Measurements from ENCODE around the gene MINK1. TPM values are rescaled to one million over a fixed set of nuclear protein-coding genes. Genes with fewer than 3 reads are reported as not detected.
"Not testable (repeated sequence)": the region's sequence is repeated elsewhere in the genome, so short reads cannot be mapped to it uniquely, and the experiment has no call there.

The MINK1 gene
- total RNA-seq, 1 experiment from 2014 or later, result 28.7 TPM

- Histone ChIP-seq H4K20me1 (ENCODE audit: insufficient read depth, low read depth, low read length) (no peaks in the 10 kb centered on the region), H3K9me2 (replicated peaks; ENCODE audit: insufficient read depth, low read length) (no peaks in the 10 kb centered on the region), H3K79me2 (ENCODE audit: low read length) (no peaks in the 10 kb centered on the region), H3K4me1 (ENCODE audit: low read length) (no peaks in the 10 kb centered on the region), H3K9me3 (ENCODE audit: low read length) (no peaks in the 10 kb centered on the region), H3K27me3 (ENCODE audit: low read length) (no peaks in the 10 kb centered on the region), H3K36me3 (ENCODE audit: insufficient read depth, low read length) (no peaks in the 10 kb centered on the region), H3K9ac (ENCODE audit: low read length) (no peak overlapping the region), H3K4me2 (ENCODE audit: low read depth, low read length, poor library complexity, severe bottlenecking) (no peak overlapping the region), H2AFZ (ENCODE audit: low read length) (no peak overlapping the region), H3K27ac (ENCODE audit: low read length) (no peak overlapping the region), H3K4me3 (ENCODE audit: low read length) (no peak overlapping the region)
- DNase-seq, result no peak
Measured at GRCh38 chr17:4822835-4823234, 10.3 kb upstream of the MINK1 start.

GRCh38 chr17:4823373-4824089 is 9.6 kb upstream of the MINK1 start:
- H3K9me3 ChIP-seq (ENCODE audit: low read length), result no peaks in the 10 kb centered on the region
- H3K27ac ChIP-seq (ENCODE audit: low read length), result no peak overlapping the region
- no peaks in the 10 kb centered on the region for H3K79me2 ChIP-seq (ENCODE audit: low read length)
- H2AFZ ChIP-seq (ENCODE audit: low read length), result no peak overlapping the region
- no peaks in the 10 kb centered on the region for H3K27me3 ChIP-seq (ENCODE audit: low read length)
- no peaks in the 10 kb centered on the region for H4K20me1 ChIP-seq (ENCODE audit: insufficient read depth, low read depth, low read length)
- no peak overlapping the region for H3K4me3 ChIP-seq (ENCODE audit: low read length)
- no peak overlapping the region for H3K4me2 ChIP-seq (ENCODE audit: low read depth, low read length, poor library complexity, severe bottlenecking)
- H3K9me2 ChIP-seq (replicated peaks; ENCODE audit: insufficient read depth, low read length), result no peaks in the 10 kb centered on the region
- H3K36me3 ChIP-seq (ENCODE audit: insufficient read depth, low read length), result no peaks in the 10 kb centered on the region
- no peaks in the 10 kb centered on the region for H3K4me1 ChIP-seq (ENCODE audit: low read length)
- H3K9ac ChIP-seq (ENCODE audit: low read length), result no peak overlapping the region
- no peak for DNase-seq

GRCh38 chr17:4827399-4827798 is 5.7 kb upstream of the MINK1 start:
- no peak for DNase-seq
- H3K79me2 ChIP-seq (ENCODE audit: low read length), result no peaks in the 10 kb centered on the region
- H3K9ac ChIP-seq (ENCODE audit: low read length), result no peak overlapping the region
- no peaks in the 10 kb centered on the region for H3K9me2 ChIP-seq (replicated peaks; ENCODE audit: insufficient read depth, low read length)
- H3K27me3 ChIP-seq (ENCODE audit: low read length), result no peaks in the 10 kb centered on the region
- H3K4me2 ChIP-seq (ENCODE audit: low read depth, low read length, poor library complexity, severe bottlenecking), result no peak overlapping the region
- no peaks in the 10 kb centered on the region for H4K20me1 ChIP-seq (ENCODE audit: insufficient read depth, low read depth, low read length)
- no peaks in the 10 kb centered on the region for H3K9me3 ChIP-seq (ENCODE audit: low read length)
- no peak overlapping the region for H3K4me3 ChIP-seq (ENCODE audit: low read length)
- H3K36me3 ChIP-seq (ENCODE audit: insufficient read depth, low read length), result no peaks in the 10 kb centered on the region
- H3K4me1 ChIP-seq (ENCODE audit: low read length), result no peaks in the 10 kb centered on the region
- no peak overlapping the region for H2AFZ ChIP-seq (ENCODE audit: low read length)
- no peak overlapping the region for H3K27ac ChIP-seq (ENCODE audit: low read length)

- H3K27ac ChIP-seq (ENCODE audit: low read length); H3K36me3 ChIP-seq (ENCODE audit: insufficient read depth, low read length); H3K27me3 ChIP-seq (ENCODE audit: low read length); H3K9me3 ChIP-seq (ENCODE audit: low read length); H3K9me2 ChIP-seq (replicated peaks; ENCODE audit: insufficient read depth, low read length); DNase-seq; H4K20me1 ChIP-seq (ENCODE audit: insufficient read depth, low read depth, low read length): not testable (repeated sequence)
- Histone ChIP-seq H3K4me2 (ENCODE audit: low read depth, low read length, poor library complexity, severe bottlenecking) (peak overlapping the region; percentile 82), H2AFZ (ENCODE audit: low read length) (peak overlapping the region; percentile 86; the same call in 1 of the 2 replicates), H3K4me1 (ENCODE audit: low read length) (peaks cover 18% of the 10 kb centered on the region), H3K79me2 (ENCODE audit: low read length) (peaks cover 46% of the 10 kb centered on the region), H3K4me3 (ENCODE audit: low read length) (peak overlapping the region; percentile 89), H3K9ac (ENCODE audit: low read length) (peak overlapping the region; percentile 73)
Measured at GRCh38 chr17:4832829-4833177, 337 bp upstream of the MINK1 start.

- H3K79me2 ChIP-seq (ENCODE audit: low read length), result peaks cover 57% of the 10 kb centered on the region
- peak overlapping the region; percentile 19; the same call in 1 of the 2 replicates for H2AFZ ChIP-seq (ENCODE audit: low read length)
- DNase-seq, result peak; percentile 65
Measured at GRCh38 chr17:4833941-4834680, 971 bp downstream of the MINK1 start.

GRCh38 chr17:4834681-4835020 is 1.5 kb downstream of the MINK1 start:
- Histone ChIP-seq H3K4me3 (ENCODE audit: low read length) (peak overlapping the region; percentile 89), H2AFZ (ENCODE audit: low read length) (no peak overlapping the region), H3K9me2 (replicated peaks; ENCODE audit: insufficient read depth, low read length) (no peaks in the 10 kb centered on the region), H3K9me3 (ENCODE audit: low read length) (no peaks in the 10 kb centered on the region), H3K9ac (ENCODE audit: low read length) (peak overlapping the region; percentile 88), H3K4me1 (ENCODE audit: low read length) (peaks cover 18% of the 10 kb centered on the region), H3K27me3 (ENCODE audit: low read length) (no peaks in the 10 kb centered on the region), H4K20me1 (ENCODE audit: insufficient read depth, low read depth, low read length) (peaks cover 9% of the 10 kb centered on the region; the same call in 1 of the 2 replicates), H3K36me3 (ENCODE audit: insufficient read depth, low read length) (no peaks in the 10 kb centered on the region), H3K27ac (ENCODE audit: low read length) (no peak overlapping the region; the same call in 1 of the 2 replicates), H3K79me2 (ENCODE audit: low read length) (peaks cover 62% of the 10 kb centered on the region), H3K4me2 (ENCODE audit: low read depth, low read length, poor library complexity, severe bottlenecking) (peak overlapping the region; percentile 82)
- DNase-seq, result no peak

More at GRCh38 chr17:4833941-4834680, 971 bp downstream of the MINK1 start:
- Histone ChIP-seq H3K9me2 (replicated peaks; ENCODE audit: insufficient read depth, low read length) (no peaks in the 10 kb centered on the region), H3K4me1 (ENCODE audit: low read length) (peaks cover 18% of the 10 kb centered on the region), H3K9ac (ENCODE audit: low read length) (peak overlapping the region; percentile 88), H3K4me3 (ENCODE audit: low read length) (peak overlapping the region; percentile 89), H3K36me3 (ENCODE audit: insufficient read depth, low read length) (no peaks in the 10 kb centered on the region), H3K4me2 (ENCODE audit: low read depth, low read length, poor library complexity, severe bottlenecking) (peak overlapping the region; percentile 82), H4K20me1 (ENCODE audit: insufficient read depth, low read depth, low read length) (peaks cover 9% of the 10 kb centered on the region; the same call in 1 of the 2 replicates), H3K27ac (ENCODE audit: low read length) (peak overlapping the region; percentile 56), H3K9me3 (ENCODE audit: low read length) (no peaks in the 10 kb centered on the region), H3K27me3 (ENCODE audit: low read length) (no peaks in the 10 kb centered on the region)

GRCh38 chr17:4836221-4836620 is 3.1 kb downstream of the MINK1 start:
- H3K79me2 ChIP-seq (ENCODE audit: low read length), result peaks cover 78% of the 10 kb centered on the region
- peaks cover 18% of the 10 kb centered on the region for H3K4me1 ChIP-seq (ENCODE audit: low read length)
- no peak overlapping the region for H2AFZ ChIP-seq (ENCODE audit: low read length)
- H3K9me3 ChIP-seq (ENCODE audit: low read length), result no peaks in the 10 kb centered on the region
- H3K4me2 ChIP-seq (ENCODE audit: low read depth, low read length, poor library complexity, severe bottlenecking), result no peak overlapping the region
- no peak overlapping the region for H3K9ac ChIP-seq (ENCODE audit: low read length)
- no peaks in the 10 kb centered on the region for H3K36me3 ChIP-seq (ENCODE audit: insufficient read depth, low read length)
- no peak overlapping the region for H3K4me3 ChIP-seq (ENCODE audit: low read length)
- H3K27me3 ChIP-seq (ENCODE audit: low read length), result no peaks in the 10 kb centered on the region
- no peaks in the 10 kb centered on the region for H3K9me2 ChIP-seq (replicated peaks; ENCODE audit: insufficient read depth, low read length)
- no peak for DNase-seq
- H3K27ac ChIP-seq (ENCODE audit: low read length), result no peak overlapping the region
- H4K20me1 ChIP-seq (ENCODE audit: insufficient read depth, low read depth, low read length), result peaks cover 17% of the 10 kb centered on the region; the same call in 1 of the 2 replicates

GRCh38 chr17:4837471-4838308 is 4.5 kb downstream of the MINK1 start:
- Histone ChIP-seq H3K9me2 (replicated peaks; ENCODE audit: insufficient read depth, low read length) (no peaks in the 10 kb centered on the region), H4K20me1 (ENCODE audit: insufficient read depth, low read depth, low read length) (peaks cover 20% of the 10 kb centered on the region; the same call in 1 of the 2 replicates), H3K36me3 (ENCODE audit: insufficient read depth, low read length) (no peaks in the 10 kb centered on the region), H3K4me1 (ENCODE audit: low read length) (peaks cover 18% of the 10 kb centered on the region), H3K4me3 (ENCODE audit: low read length) (no peak overlapping the region), H3K79me2 (ENCODE audit: low read length) (peaks cover 90% of the 10 kb centered on the region), H3K27ac (ENCODE audit: low read length) (no peak overlapping the region), H3K4me2 (ENCODE audit: low read depth, low read length, poor library complexity, severe bottlenecking) (no peak overlapping the region), H3K9ac (ENCODE audit: low read length) (no peak overlapping the region), H3K27me3 (ENCODE audit: low read length) (no peaks in the 10 kb centered on the region), H3K9me3 (ENCODE audit: low read length) (no peaks in the 10 kb centered on the region), H2AFZ (ENCODE audit: low read length) (no peak overlapping the region)
- DNase-seq, result no peak

Measured in Karpas-422 (cell line).